HEK293T (cell line): ENCODE measurements around the gene PSMA7.

Source experiments
- CTCF ChIA-PET: fragments of 350-600 bp; formaldehyde crosslinking; extraction: SDS; loops from one replicate; lab custom pipeline; 2021; ENCODE audit warnings: antibody characterized with exemption, inconsistent platforms; lab: Yijun Ruan, JAX
- POLR2A ChIA-PET: fragments of 350-600 bp; formaldehyde crosslinking; extraction: SDS; loops from one replicate; lab custom pipeline; 2020; ENCODE audit warnings: antibody characterized with exemption, inconsistent platforms; lab: Yijun Ruan, JAX
- DNase-seq: peaks from one replicate; pipeline ENCODE4 v3.0.0; 2012; ENCODE audit warnings: mixed read lengths; ENCODE audit errors: extremely low spot score
- ARNT ChIP-seq: fragments of 450-650 bp; IDR thresholded peaks from 2 replicates; pipeline ENCODE4 v1.6.1; 2017; ENCODE audit warnings: mild to moderate bottlenecking
- BHLHE40 ChIP-seq: fragments of 450-650 bp; IDR thresholded peaks from 2 replicates; pipeline ENCODE4 v1.6.1; 2016; ENCODE audit warnings: mild to moderate bottlenecking, moderate library complexity, borderline replicate concordance
- CTBP1 ChIP-seq: fragments of 450-650 bp; IDR thresholded peaks from 2 replicates; pipeline ENCODE4 v1.6.1; 2016; ENCODE audit warnings: borderline replicate concordance
- ELF4 ChIP-seq: fragments of 450-650 bp; IDR thresholded peaks from 2 replicates; pipeline ENCODE4 v1.6.1; 2017; ENCODE audit warnings: antibody characterized with exemption
- FOXA1 ChIP-seq: fragments of 450-650 bp; IDR thresholded peaks from 2 replicates; pipeline ENCODE4 v1.6.1; 2016; ENCODE audit warnings: mild to moderate bottlenecking
- FOXK2 ChIP-seq: fragments of 450-650 bp; IDR thresholded peaks from 2 replicates; pipeline ENCODE4 v1.6.1; 2016; ENCODE audit warnings: mild to moderate bottlenecking
- FOXM1 ChIP-seq: fragments of 450-650 bp; IDR thresholded peaks from 2 replicates; pipeline ENCODE4 v1.6.1; 2017; ENCODE audit warnings: mild to moderate bottlenecking, borderline replicate concordance
- HDGF ChIP-seq: fragments of 450-650 bp; IDR thresholded peaks from 2 replicates; pipeline ENCODE4 v1.6.1; 2017; ENCODE audit warnings: antibody characterized with exemption, borderline replicate concordance
- L3MBTL2 ChIP-seq: fragments of 450-650 bp; conservative IDR thresholded peaks from 2 replicates; pipeline ENCODE4 v1.6.1; 2016; ENCODE audit warnings: mild to moderate bottlenecking
- LEF1 ChIP-seq: fragments of 450-650 bp; IDR thresholded peaks from 2 replicates; pipeline ENCODE4 v1.6.1; 2017; ENCODE audit warnings: mild to moderate bottlenecking, borderline replicate concordance
- NFRKB ChIP-seq: fragments of 450-650 bp; IDR thresholded peaks from 2 replicates; pipeline ENCODE4 v1.6.1; 2016; ENCODE audit warnings: mild to moderate bottlenecking, moderate library complexity
- PKNOX1 ChIP-seq: fragments of 450-650 bp; IDR thresholded peaks from 2 replicates; pipeline ENCODE4 v1.6.1; 2016
- SP1 ChIP-seq: fragments of 450-650 bp; IDR thresholded peaks from 2 replicates; pipeline ENCODE4 v1.6.1; 2017
- SUZ12 ChIP-seq: fragments of 450-650 bp; IDR thresholded peaks from 2 replicates; pipeline ENCODE4 v1.6.1; 2016; ENCODE audit warnings: mild to moderate bottlenecking
- TARDBP ChIP-seq: fragments of 450-650 bp; IDR thresholded peaks from 2 replicates; pipeline ENCODE4 v1.6.1; 2016
- ZNF384 ChIP-seq: fragments of 450-650 bp; IDR thresholded peaks from 2 replicates; pipeline ENCODE4 v1.6.1; 2016

Gene PSMA7

GRCh38 chr20:62155428-62156253 is 12.4 kb upstream of the PSMA7 start:
- DNase-seq: no peak
- ChIA-PET CTCF (interaction anchor here (1.1 to 1.5 kb wide), 2 partner anchors 10 to 145 kb away, joined by 11 to 12 read pairs; no protein-coding TSS in a partner anchor), POLR2A (no interaction called here)
- TF ChIP-seq FOXM1 (no peak), ZNF384 (no peak), BHLHE40 (no peak), PKNOX1 (no peak), HDGF (no peak), FOXA1 (no peak), LEF1 (no peak), ELF4 (no peak), CTBP1 (no peak), L3MBTL2 (no peak), TARDBP (no peak), ARNT (no peak), NFRKB (no peak), SUZ12 (no peak)

- TF ChIP-seq FOXK2 (no peak), CTBP1 (no peak), ELF4 (no peak), NFRKB (no peak), FOXA1 (no peak), ARNT (no peak), BHLHE40 (no peak), SP1 (no peak), TARDBP (no peak), ZNF384 (no peak), L3MBTL2 (no peak), FOXM1 (no peak), HDGF (no peak), LEF1 (no peak), SUZ12 (no peak), PKNOX1 (no peak)
- DNase-seq: no peak
- CTCF ChIA-PET: no interaction called here
- POLR2A ChIA-PET: no interaction called here
These were observed 8.7 kb upstream of the PSMA7 start for GRCh38 chr20:62151835-62152364.

- no peak for DNase-seq
- TF ChIP-seq NFRKB (no peak), L3MBTL2 (no peak)
- ChIA-PET CTCF (interaction anchor here (0.7 kb wide), 1 partner anchor 45 kb away, joined by 3 read pairs; no protein-coding TSS in a partner anchor), POLR2A (no interaction called here)
These were observed 8.0 kb upstream of the PSMA7 start for GRCh38 chr20:62151225-62151624.

GRCh38 chr20:62150310-62150575 is 7.0 kb upstream of the PSMA7 start:
- ChIA-PET POLR2A (no interaction called here), CTCF (no interaction called here)
- TF ChIP-seq ARNT: no peak
- TF ChIP-seq PKNOX1: no peak
- TF ChIP-seq SUZ12: no peak
- no peak for TF ChIP-seq TARDBP
- no peak for TF ChIP-seq ZNF384
- no peak for TF ChIP-seq HDGF
- no peak for TF ChIP-seq NFRKB
- TF ChIP-seq CTBP1: no peak
- no peak for TF ChIP-seq FOXK2
- TF ChIP-seq SP1: no peak
- no peak for TF ChIP-seq FOXM1
- TF ChIP-seq BHLHE40: no peak
- TF ChIP-seq L3MBTL2: no peak
- no peak for TF ChIP-seq LEF1
- no peak for TF ChIP-seq ELF4
- no peak for TF ChIP-seq FOXA1
- DNase-seq: no peak

- DNase-seq: no peak
- TF ChIP-seq L3MBTL2 (no peak), NFRKB (no peak), PKNOX1 (no peak), SP1 (no peak), ZNF384 (no peak), ARNT (no peak), BHLHE40 (no peak), ELF4 (no peak), FOXM1 (no peak), HDGF (no peak), FOXA1 (no peak), TARDBP (no peak), LEF1 (no peak), SUZ12 (no peak), FOXK2 (no peak)
- CTCF ChIA-PET: interaction anchor here (0.6 kb wide), 1 partner anchor 25 kb away, joined by 3 read pairs; no protein-coding TSS in a partner anchor
- POLR2A ChIA-PET: no interaction called here
These were observed 6.5 kb upstream of the PSMA7 start for GRCh38 chr20:62149532-62150309.
